ENCODE measurements around the gene PLEKHA4.

The PLEKHA4 gene

GRCh38 chr19:48833977-48834376 lies 34.4 kb downstream of the PLEKHA4 start:
- in situ Hi-C loops (cut with HindIII; ENCODE audit: low sequenced_read_pairs): no loop called here

- in situ Hi-C loops (cut with HindIII; ENCODE audit: low sequenced_read_pairs): no loop called here
These were observed 35.4 kb downstream of the PLEKHA4 start for GRCh38 chr19:48833049-48833448.

GRCh38 chr19:48830965-48831364 lies 37.5 kb downstream of the PLEKHA4 start:
- in situ Hi-C loops (cut with HindIII; ENCODE audit: low sequenced_read_pairs): no loop called here

GRCh38 chr19:48830088-48830487 lies 38.3 kb downstream of the PLEKHA4 start:
- in situ Hi-C loops (cut with HindIII; ENCODE audit: low sequenced_read_pairs): no loop called here

GRCh38 chr19:48826606-48827020 lies 41.8 kb downstream of the PLEKHA4 start:
- in situ Hi-C loops (cut with HindIII; ENCODE audit: low sequenced_read_pairs): no loop called here

GRCh38 chr19:48822514-48822913 lies 45.9 kb downstream of the PLEKHA4 start:
- in situ Hi-C loops (cut with HindIII; ENCODE audit: low sequenced_read_pairs): no loop called here

- in situ Hi-C loops (cut with HindIII; ENCODE audit: low sequenced_read_pairs): no loop called here
These were observed 46.8 kb downstream of the PLEKHA4 start for GRCh38 chr19:48821633-48822032.

GRCh38 chr19:48819366-48819816 lies 49.0 kb downstream of the PLEKHA4 start:
- in situ Hi-C loops (cut with HindIII; ENCODE audit: low sequenced_read_pairs): no loop called here

GRCh38 chr19:48818234-48818820 lies 50.1 kb downstream of the PLEKHA4 start:
- in situ Hi-C loops (cut with HindIII; ENCODE audit: low sequenced_read_pairs): no loop called here

GRCh38 chr19:48817585-48818124 lies 50.8 kb downstream of the PLEKHA4 start:
- in situ Hi-C loops (cut with HindIII; ENCODE audit: low sequenced_read_pairs): no loop called here

- in situ Hi-C loops (cut with HindIII; ENCODE audit: low sequenced_read_pairs): no loop called here
These were observed 52.4 kb downstream of the PLEKHA4 start for GRCh38 chr19:48815870-48816501.

- in situ Hi-C loops (cut with HindIII; ENCODE audit: low sequenced_read_pairs): no loop called here
These were observed 53.5 kb downstream of the PLEKHA4 start for GRCh38 chr19:48814895-48815294.

GRCh38 chr19:48813123-48813913 lies 55.1 kb downstream of the PLEKHA4 start:
- in situ Hi-C loops (cut with HindIII; ENCODE audit: low sequenced_read_pairs): no loop called here

- in situ Hi-C loops (cut with HindIII; ENCODE audit: low sequenced_read_pairs): no loop called here
These were observed 56.1 kb downstream of the PLEKHA4 start for GRCh38 chr19:48812094-48812929.

GRCh38 chr19:48810151-48810550 lies 58.3 kb downstream of the PLEKHA4 start:
- in situ Hi-C loops (cut with HindIII; ENCODE audit: low sequenced_read_pairs): no loop called here

- in situ Hi-C loops (cut with HindIII; ENCODE audit: low sequenced_read_pairs): no loop called here
These were observed 60.7 kb downstream of the PLEKHA4 start for GRCh38 chr19:48807590-48808308.

- in situ Hi-C loops (cut with HindIII; ENCODE audit: low sequenced_read_pairs): no loop called here
These were observed 61.4 kb downstream of the PLEKHA4 start for GRCh38 chr19:48806818-48807589.

GRCh38 chr19:48806518-48806817 lies 61.9 kb downstream of the PLEKHA4 start:
- in situ Hi-C loops (cut with HindIII; ENCODE audit: low sequenced_read_pairs): no loop called here

GRCh38 chr19:48805452-48805851 lies 63.0 kb downstream of the PLEKHA4 start:
- in situ Hi-C loops (cut with HindIII; ENCODE audit: low sequenced_read_pairs): no loop called here

GRCh38 chr19:48804496-48804895 lies 63.9 kb downstream of the PLEKHA4 start:
- in situ Hi-C loops (cut with HindIII; ENCODE audit: low sequenced_read_pairs): no loop called here

Data from DLD1 (cell line).